ENCODE data around the gene CRHR2. TPM values are rescaled to one million over a fixed set of nuclear protein-coding genes. Genes with fewer than 3 reads are reported as not detected.

Gene CRHR2
- polyA plus RNA-seq, 1 donor from 2014 or later = 0.15 TPM

DNA sequence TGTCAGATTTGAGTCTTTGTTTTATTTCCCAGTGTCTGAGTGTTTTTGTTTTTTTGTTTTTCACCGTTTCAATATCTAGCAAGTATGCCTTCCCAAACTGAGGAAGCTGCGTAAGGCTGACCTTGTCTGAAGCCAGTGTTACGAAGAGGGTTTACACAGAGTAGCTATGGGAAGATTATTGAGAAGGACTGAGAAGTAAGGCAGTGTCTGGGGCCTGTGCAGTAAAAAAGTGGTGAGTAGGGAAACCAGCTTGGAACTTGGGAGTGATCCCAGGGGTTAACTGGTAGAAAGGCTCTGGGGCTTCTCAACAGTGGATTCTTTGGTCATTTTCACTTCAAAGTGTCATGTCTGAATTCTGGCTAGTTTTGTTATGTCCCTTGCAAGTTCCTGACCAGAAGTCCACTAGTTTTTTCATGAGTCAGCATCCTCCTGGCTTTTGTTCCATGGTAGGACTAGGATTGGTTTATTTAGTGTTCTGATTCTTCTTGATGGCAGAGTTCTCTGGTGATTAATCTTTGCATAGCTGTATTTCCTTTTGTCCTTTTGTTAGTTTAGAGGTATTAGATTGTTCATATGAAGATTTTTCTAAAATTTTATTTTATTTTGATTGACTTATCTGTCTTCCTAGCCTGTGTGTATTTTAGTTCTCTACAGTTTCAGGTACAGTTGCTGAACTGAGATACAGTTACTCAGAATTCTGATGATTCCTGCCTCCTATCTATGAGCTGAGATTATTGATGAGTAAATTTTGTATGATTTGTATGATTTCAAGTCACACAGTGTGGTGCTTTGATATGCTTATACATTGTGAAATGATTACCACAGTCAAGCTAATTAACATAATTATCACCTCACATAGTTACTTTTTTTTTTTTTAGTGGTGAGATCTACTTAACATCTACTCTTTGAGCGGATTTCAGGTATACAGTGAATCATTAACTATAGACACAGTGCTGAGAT lies 68.6 kb downstream of the CRHR2 start:
- Histone ChIP-seq H3K27ac (ENCODE audit: low read length) (no peak overlapping the region), H2AFZ (ENCODE audit: low read depth, low read length) (no peak overlapping the region), H3K27me3 (ENCODE audit: insufficient read depth, low read depth, low read length) (no peaks in the 10 kb centered on the region), H3F3A (ENCODE audit: insufficient read depth, low read length, poor library complexity, severe bottlenecking) (no peaks in the 10 kb centered on the region), H4K20me1 (ENCODE audit: insufficient read depth) (no peaks in the 10 kb centered on the region), H3K9me3 (ENCODE audit: low read length) (no peaks in the 10 kb centered on the region), H3K36me3 (ENCODE audit: insufficient read depth, low read length) (peaks cover 6% of the 10 kb centered on the region), H3K9ac (ENCODE audit: low read length) (no peak overlapping the region), H3K9me2 (ENCODE audit: insufficient read depth, low read length) (no peaks in the 10 kb centered on the region), H3K79me2 (replicated peaks; ENCODE audit: insufficient read depth, low read length) (no peaks in the 10 kb centered on the region), H3K4me2 (ENCODE audit: low read length) (no peak overlapping the region), H3K4me3 (ENCODE audit: low read length) (no peak overlapping the region)
- TF ChIP-seq RAD21 (conservative IDR thresholded peaks at IDR 0.05) (no peak), MXI1 (conservative IDR thresholded peaks at IDR 0.05; ENCODE audit: poor library complexity, severe bottlenecking) (no peak), EP300 (conservative IDR thresholded peaks at IDR 0.05; ENCODE audit: poor library complexity, severe bottlenecking) (no peak), SMC3 (conservative IDR thresholded peaks at IDR 0.05; ENCODE audit: poor library complexity) (no peak), POLR2AphosphoS5 (IDR thresholded peaks at IDR 0.05) (no peak), TAF1 (IDR thresholded peaks at IDR 0.05; ENCODE audit: low read depth) (no peak), EZH2 (IDR thresholded peaks at IDR 0.05; ENCODE audit: borderline replicate concordance, insufficient read depth, low read length, poor library complexity, severe bottlenecking) (no peak)
- TF ChIP-seq, protein P1, sequence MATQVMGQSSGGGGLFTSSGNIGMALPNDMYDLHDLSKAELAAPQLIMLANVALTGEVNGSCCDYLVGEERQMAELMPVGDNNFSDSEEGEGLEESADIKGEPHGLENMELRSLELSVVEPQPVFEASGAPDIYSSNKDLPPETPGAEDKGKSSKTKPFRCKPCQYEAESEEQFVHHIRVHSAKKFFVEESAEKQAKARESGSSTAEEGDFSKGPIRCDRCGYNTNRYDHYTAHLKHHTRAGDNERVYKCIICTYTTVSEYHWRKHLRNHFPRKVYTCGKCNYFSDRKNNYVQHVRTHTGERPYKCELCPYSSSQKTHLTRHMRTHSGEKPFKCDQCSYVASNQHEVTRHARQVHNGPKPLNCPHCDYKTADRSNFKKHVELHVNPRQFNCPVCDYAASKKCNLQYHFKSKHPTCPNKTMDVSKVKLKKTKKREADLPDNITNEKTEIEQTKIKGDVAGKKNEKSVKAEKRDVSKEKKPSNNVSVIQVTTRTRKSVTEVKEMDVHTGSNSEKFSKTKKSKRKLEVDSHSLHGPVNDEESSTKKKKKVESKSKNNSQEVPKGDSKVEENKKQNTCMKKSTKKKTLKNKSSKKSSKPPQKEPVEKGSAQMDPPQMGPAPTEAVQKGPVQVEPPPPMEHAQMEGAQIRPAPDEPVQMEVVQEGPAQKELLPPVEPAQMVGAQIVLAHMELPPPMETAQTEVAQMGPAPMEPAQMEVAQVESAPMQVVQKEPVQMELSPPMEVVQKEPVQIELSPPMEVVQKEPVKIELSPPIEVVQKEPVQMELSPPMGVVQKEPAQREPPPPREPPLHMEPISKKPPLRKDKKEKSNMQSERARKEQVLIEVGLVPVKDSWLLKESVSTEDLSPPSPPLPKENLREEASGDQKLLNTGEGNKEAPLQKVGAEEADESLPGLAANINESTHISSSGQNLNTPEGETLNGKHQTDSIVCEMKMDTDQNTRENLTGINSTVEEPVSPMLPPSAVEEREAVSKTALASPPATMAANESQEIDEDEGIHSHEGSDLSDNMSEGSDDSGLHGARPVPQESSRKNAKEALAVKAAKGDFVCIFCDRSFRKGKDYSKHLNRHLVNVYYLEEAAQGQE (IDR thresholded peaks at IDR 0.05; ENCODE audit: borderline replicate concordance) = no peak
- TF ChIP-seq, protein P2, sequence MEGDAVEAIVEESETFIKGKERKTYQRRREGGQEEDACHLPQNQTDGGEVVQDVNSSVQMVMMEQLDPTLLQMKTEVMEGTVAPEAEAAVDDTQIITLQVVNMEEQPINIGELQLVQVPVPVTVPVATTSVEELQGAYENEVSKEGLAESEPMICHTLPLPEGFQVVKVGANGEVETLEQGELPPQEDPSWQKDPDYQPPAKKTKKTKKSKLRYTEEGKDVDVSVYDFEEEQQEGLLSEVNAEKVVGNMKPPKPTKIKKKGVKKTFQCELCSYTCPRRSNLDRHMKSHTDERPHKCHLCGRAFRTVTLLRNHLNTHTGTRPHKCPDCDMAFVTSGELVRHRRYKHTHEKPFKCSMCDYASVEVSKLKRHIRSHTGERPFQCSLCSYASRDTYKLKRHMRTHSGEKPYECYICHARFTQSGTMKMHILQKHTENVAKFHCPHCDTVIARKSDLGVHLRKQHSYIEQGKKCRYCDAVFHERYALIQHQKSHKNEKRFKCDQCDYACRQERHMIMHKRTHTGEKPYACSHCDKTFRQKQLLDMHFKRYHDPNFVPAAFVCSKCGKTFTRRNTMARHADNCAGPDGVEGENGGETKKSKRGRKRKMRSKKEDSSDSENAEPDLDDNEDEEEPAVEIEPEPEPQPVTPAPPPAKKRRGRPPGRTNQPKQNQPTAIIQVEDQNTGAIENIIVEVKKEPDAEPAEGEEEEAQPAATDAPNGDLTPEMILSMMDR (IDR thresholded peaks at IDR 0.05; ENCODE audit: poor library complexity, severe bottlenecking) = no peak

DNA sequence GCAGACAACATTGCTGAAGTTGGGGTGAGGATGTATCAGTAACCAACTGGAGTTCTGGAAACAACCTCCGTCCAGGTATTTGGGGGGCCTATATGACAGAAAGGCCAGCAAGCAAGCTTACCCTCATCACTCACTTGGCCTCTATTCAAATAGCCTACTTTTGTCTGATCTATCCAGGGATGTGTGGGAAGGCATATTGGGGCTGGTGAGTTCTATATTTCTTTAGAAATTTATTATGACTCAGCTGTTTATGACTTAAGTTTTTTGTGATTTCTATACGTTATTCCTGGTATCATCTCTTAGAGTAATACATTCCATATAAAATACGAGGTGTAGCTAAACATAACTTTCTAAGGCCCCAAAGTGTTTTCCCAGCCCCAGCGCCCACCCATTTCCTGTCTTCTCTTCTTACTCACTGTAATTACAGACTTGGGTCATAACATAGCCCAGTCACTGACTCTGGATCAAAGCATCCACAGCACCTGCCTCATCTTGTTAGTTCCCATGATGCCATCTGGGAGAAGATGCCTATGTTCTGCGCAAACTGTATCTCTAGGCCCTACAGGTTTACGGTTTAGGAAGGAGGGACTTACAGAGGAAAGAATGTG lies 69.5 kb downstream of the CRHR2 start:
- Histone ChIP-seq H3K27me3 (ENCODE audit: insufficient read depth, low read depth, low read length) (no peaks in the 10 kb centered on the region), H3K4me2 (ENCODE audit: low read length) (no peak overlapping the region), H3K79me2 (replicated peaks; ENCODE audit: insufficient read depth, low read length) (no peaks in the 10 kb centered on the region), H3K36me3 (ENCODE audit: insufficient read depth, low read length) (peaks cover 10% of the 10 kb centered on the region), H3K9me2 (ENCODE audit: insufficient read depth, low read length) (no peaks in the 10 kb centered on the region), H3K9ac (ENCODE audit: low read length) (no peak overlapping the region), H3K9me3 (ENCODE audit: low read length) (no peaks in the 10 kb centered on the region), H3F3A (ENCODE audit: insufficient read depth, low read length, poor library complexity, severe bottlenecking) (no peaks in the 10 kb centered on the region), H2AFZ (ENCODE audit: low read depth, low read length) (no peak overlapping the region), H3K4me3 (ENCODE audit: low read length) (no peak overlapping the region), H3K27ac (ENCODE audit: low read length) (no peak overlapping the region), H4K20me1 (ENCODE audit: insufficient read depth) (no peaks in the 10 kb centered on the region)
- TF ChIP-seq EZH2 (IDR thresholded peaks at IDR 0.05; ENCODE audit: borderline replicate concordance, insufficient read depth, low read length, poor library complexity, severe bottlenecking) (no peak), TAF1 (IDR thresholded peaks at IDR 0.05; ENCODE audit: low read depth) (no peak), SMC3 (conservative IDR thresholded peaks at IDR 0.05; ENCODE audit: poor library complexity) (no peak), POLR2AphosphoS5 (IDR thresholded peaks at IDR 0.05) (no peak), RAD21 (conservative IDR thresholded peaks at IDR 0.05) (no peak), MXI1 (conservative IDR thresholded peaks at IDR 0.05; ENCODE audit: poor library complexity, severe bottlenecking) (no peak), EP300 (conservative IDR thresholded peaks at IDR 0.05; ENCODE audit: poor library complexity, severe bottlenecking) (no peak)
- TF ChIP-seq, protein P1 (IDR thresholded peaks at IDR 0.05; ENCODE audit: borderline replicate concordance) = no peak
- TF ChIP-seq, protein P2 (IDR thresholded peaks at IDR 0.05; ENCODE audit: poor library complexity, severe bottlenecking) = no peak

Data from neural cell (in vitro differentiated cells).